ENCODE measurements around the gene ANO8.
A peak's percentile ranks its signal among the peaks of the same experiment; 100 is the strongest.
"Not testable (repeated sequence)": the region's sequence is repeated elsewhere in the genome, so short reads cannot be mapped to it uniquely, and the experiment has no call there.

Gene ANO8

GRCh38 chr19:17286263-17286662, 48.4 kb downstream of the ANO8 start:
- no peak for DNase-seq (ENCODE audit: low spot score)

- DNase-seq (ENCODE audit: low spot score): no peak
Measured at GRCh38 chr19:17285415-17286135, 49.1 kb downstream of the ANO8 start.

GRCh38 chr19:17283504-17283996, 51.1 kb downstream of the ANO8 start:
- DNase-seq (ENCODE audit: low spot score): no peak

GRCh38 chr19:17282488-17283125, 52.0 kb downstream of the ANO8 start:
- peak; percentile 88 for DNase-seq (ENCODE audit: low spot score)

- no peak for DNase-seq (ENCODE audit: low spot score)
Measured at GRCh38 chr19:17281391-17282304, 53.0 kb downstream of the ANO8 start, which contains the start of gene ANKLE1. ANKLE1 (plus strand) TSS chr19:17281901; CDS start chr19:17281921, 20 bp downstream.

- no peak for DNase-seq (ENCODE audit: low spot score)
Measured at GRCh38 chr19:17279436-17279835, 55.2 kb downstream of the ANO8 start.

- no peak for DNase-seq (ENCODE audit: low spot score)
Measured at GRCh38 chr19:17275441-17276175, 59.0 kb downstream of the ANO8 start.

GRCh38 chr19:17274892-17275291, 59.8 kb downstream of the ANO8 start:
- DNase-seq (ENCODE audit: low spot score): not testable (repeated sequence)

Data from left forelimb (tissue), 1 donor.